IMR-90 (cell line): ENCODE results near the gene SERHL2.

Experiments
- CEBPB ChIP-seq: IDR thresholded peaks from 2 replicates; pipeline ENCODE4 v1.6.1; 2012; ENCODE audit warnings: low read depth, low read length, improper control_type of control experiment
- CHD1 ChIP-seq: IDR thresholded peaks from 2 replicates; pipeline ENCODE4 v1.6.1; 2012; ENCODE audit warnings: low read depth, low read length, improper control_type of control experiment
- MAFK ChIP-seq: IDR thresholded peaks from 2 replicates; pipeline ENCODE4 v1.6.1; 2012; ENCODE audit warnings: low read depth, low read length, improper control_type of control experiment
- POLR2A ChIP-seq: IDR thresholded peaks from 2 replicates; pipeline ENCODE4 v1.6.1; 2012; ENCODE audit warnings: mild to moderate bottlenecking, low read depth, low read length
- RAD21 ChIP-seq: IDR thresholded peaks from 2 replicates; pipeline ENCODE4 v1.6.1; 2012; ENCODE audit warnings: low read length, improper control_type of control experiment
- SMC3 ChIP-seq: fragments of 150-350 bp; IDR thresholded peaks from 2 replicates; pipeline ENCODE4 v1.6.1; 2016; ENCODE audit warnings: low read depth, mild to moderate bottlenecking, antibody characterized with exemption, low read length, moderate library complexity
- TF ChIP-seq, protein P1 (sequence below): conservative IDR thresholded peaks from 2 replicates; pipeline ENCODE4 v1.5.1; 2012; ENCODE audit warnings: mild to moderate bottlenecking, low read depth, low read length, improper control_type of control experiment

DNA sequence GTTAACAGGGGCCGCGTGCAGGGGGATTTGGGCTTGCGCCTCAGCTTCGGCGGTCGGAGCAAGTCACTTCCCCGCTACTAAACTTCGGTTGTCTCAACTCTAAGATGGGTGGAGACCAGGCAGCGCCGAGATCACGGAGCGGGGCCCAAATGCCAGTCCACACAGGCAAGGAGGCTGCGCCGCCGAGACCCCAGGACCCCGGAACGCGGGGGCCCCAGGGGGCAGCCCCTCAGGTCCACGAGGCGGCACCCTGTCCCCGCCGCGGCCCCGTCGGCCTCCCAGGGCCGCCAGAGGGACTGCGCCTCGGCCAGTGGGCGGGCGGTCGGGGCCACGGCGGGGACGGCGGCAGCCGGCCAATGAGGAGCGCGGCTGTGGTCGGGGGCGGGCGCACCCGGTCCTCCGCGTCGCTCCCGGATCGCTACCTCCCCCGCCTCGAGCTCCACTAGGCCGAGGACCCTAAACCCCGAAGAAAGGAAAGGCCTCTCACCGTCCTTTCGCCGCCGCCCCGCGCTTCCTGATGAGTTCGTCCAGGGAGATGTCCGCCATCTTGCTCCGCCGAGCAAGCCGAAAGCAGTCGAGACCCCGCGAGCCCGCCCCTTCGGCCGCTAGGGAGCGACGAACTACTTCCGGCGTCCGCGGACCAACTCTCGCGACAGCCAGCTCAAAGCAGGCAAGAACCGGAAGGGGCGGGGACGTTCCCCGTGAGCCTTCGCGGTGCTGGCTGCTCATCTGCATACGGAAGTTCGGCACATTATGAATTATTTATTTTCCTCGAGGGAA is 60.7 kb downstream of the SERHL2 start, which contains the start of gene POLDIP3:
- TF ChIP-seq POLR2A (no peak; the same call in none of the 2 replicates), MAFK (no peak), CEBPB (no peak), CHD1 (0 out of 2 replicates have a peak, but pooled peaks have one; percentile 54), SMC3 (no peak), RAD21 (no peak)
- TF ChIP-seq, protein P1, sequence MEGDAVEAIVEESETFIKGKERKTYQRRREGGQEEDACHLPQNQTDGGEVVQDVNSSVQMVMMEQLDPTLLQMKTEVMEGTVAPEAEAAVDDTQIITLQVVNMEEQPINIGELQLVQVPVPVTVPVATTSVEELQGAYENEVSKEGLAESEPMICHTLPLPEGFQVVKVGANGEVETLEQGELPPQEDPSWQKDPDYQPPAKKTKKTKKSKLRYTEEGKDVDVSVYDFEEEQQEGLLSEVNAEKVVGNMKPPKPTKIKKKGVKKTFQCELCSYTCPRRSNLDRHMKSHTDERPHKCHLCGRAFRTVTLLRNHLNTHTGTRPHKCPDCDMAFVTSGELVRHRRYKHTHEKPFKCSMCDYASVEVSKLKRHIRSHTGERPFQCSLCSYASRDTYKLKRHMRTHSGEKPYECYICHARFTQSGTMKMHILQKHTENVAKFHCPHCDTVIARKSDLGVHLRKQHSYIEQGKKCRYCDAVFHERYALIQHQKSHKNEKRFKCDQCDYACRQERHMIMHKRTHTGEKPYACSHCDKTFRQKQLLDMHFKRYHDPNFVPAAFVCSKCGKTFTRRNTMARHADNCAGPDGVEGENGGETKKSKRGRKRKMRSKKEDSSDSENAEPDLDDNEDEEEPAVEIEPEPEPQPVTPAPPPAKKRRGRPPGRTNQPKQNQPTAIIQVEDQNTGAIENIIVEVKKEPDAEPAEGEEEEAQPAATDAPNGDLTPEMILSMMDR = peak; percentile 34
